IPS-NIHi11 (cell line): Measurements from ENCODE around the gene GABPB1.

Experiments used
- DNase-seq: peaks from one replicate; pipeline ENCODE4 v3.0.0; 2012; ENCODE audit warnings: mixed read lengths, low spot score

The GABPB1 gene

GRCh38 chr15:50344006-50344464 lies 11.0 kb downstream of the GABPB1 start:
- DNase-seq = no peak

GRCh38 chr15:50341616-50342136 lies 13.3 kb downstream of the GABPB1 start:
- DNase-seq = no peak

DNA sequence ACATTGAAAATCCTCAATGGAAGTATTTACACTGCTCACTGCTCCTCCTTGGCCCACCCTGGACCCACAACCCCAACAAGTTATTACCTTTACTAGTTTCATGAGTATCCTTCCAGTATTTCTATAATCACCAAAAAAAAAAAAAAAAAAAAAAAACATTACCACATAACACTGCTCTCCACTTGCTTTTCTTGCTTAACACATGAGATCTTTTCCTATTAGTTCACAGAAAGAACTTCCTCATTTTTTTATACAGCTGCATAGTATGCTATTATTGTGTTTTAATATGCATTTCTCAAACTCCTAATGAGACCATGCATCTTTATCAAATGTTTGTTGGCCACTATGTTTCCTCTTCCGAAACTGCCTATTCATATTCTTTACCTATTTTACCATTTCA lies 14.6 kb downstream of the GABPB1 start:
- DNase-seq = no peak

DNA sequence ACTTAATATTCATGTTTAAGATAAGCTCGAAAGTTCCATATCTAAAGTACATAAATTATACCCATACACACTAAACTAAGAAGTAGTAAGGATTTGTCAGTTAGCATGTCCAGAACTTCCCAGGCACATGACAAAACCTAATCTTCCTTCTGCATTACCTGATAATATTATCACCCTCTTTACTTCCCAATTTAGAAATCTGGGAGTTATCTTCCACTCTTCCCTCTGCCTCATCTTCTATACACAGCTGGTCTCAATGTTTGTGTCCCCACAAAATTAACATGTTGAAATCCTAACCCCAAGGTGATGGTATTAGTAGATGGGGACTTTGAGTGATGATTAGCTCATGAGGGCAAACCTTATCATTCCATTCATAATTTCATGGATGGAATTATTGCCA lies 15.3 kb downstream of the GABPB1 start:
- no peak for DNase-seq

DNA sequence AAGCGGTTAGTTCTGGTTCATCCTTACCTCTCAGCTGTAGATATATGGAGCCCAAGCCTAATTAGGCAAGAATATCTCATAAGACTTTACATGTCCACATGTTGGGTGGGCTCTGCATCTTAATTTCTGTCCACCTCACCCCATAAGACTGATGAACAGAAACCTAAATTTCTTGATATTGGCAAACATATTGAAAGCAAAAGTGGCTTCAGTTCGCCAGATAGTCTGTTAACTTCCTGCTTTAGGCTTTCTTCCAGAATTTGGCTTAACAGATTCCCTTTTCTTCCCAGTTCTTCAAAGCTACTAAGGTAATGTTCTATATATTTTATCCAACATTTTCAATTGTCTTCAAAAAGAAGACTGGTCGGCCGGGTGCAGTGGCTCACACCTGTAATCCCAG lies 19.7 kb downstream of the GABPB1 start:
- no peak for DNase-seq

DNA sequence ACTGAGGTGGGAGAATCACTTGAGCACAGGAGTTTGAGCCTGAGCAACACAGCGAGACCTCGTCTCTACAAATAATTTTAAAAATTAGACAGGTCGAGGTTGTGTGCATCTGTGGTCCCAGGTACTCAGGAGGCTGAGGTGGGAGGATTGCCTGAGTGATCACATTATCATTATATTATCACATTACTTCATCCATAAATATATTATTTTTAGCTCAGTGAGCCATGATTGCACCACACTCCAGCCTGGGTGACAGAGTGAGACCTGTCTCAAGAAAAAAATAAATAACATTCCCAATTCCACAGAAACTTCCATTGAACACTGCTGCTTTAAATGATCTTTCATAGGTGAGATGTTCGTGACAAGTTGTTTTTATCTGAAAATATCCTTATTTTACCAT lies 21.8 kb downstream of the GABPB1 start:
- no peak for DNase-seq

- DNase-seq = peak; percentile 7
Observed at GRCh38 chr15:50330921-50331320, 24.1 kb downstream of the GABPB1 start.

- no peak for DNase-seq
Observed at GRCh38 chr15:50328116-50328515, 26.9 kb downstream of the GABPB1 start.

- no peak for DNase-seq
Observed at GRCh38 chr15:50321680-50322210, 33.3 kb downstream of the GABPB1 start.

- DNase-seq = no peak
Observed at GRCh38 chr15:50320504-50320903, 34.5 kb downstream of the GABPB1 start.

DNA sequence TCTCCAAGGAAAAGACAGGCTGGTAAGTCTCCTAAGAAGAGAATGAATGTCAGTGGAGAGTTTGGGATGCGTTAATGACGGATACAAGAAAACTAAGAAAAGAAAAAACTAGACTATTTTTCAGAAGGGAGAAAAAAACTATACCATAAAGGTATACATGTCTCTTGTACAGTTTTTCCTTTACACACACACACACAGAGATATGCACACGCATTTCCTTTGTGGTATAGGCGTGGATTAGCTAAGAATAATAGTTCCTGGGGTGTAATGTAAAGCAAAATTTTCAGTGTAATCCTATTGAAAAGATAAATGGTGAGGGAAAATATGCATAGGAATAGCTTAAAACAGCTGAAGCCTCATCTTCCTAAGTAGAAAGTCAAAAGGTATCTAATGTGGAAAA lies 36.3 kb downstream of the GABPB1 start:
- no peak for DNase-seq

GRCh38 chr15:50315814-50316630 lies 39.0 kb downstream of the GABPB1 start:
- peak; percentile 17 for DNase-seq

- no peak for DNase-seq
Observed at GRCh38 chr15:50312636-50313035, 42.4 kb downstream of the GABPB1 start.

GRCh38 chr15:50307799-50308198 lies 47.2 kb downstream of the GABPB1 start:
- no peak for DNase-seq

GRCh38 chr15:50304836-50305235 lies 50.2 kb downstream of the GABPB1 start:
- DNase-seq = no peak

DNA sequence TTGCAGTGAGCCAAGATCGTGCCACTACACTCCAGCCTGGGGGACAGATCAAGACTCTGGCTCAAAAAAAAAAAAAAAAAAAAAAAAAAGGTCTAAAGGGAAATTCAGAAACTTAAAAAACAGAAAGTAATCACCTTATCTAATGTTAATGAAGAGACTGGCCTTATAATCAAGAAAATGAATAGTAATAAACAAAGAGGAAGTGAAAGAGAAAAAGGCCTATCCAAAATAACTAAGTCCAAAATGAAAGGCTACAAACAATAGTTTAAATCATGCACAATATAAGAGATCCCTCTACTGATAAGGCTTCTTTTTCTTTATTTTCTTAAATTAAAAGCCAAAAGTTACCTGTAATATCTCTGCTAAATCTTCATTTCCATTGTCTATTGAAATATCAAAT lies 52.4 kb downstream of the GABPB1 start:
- DNase-seq = no peak

DNA sequence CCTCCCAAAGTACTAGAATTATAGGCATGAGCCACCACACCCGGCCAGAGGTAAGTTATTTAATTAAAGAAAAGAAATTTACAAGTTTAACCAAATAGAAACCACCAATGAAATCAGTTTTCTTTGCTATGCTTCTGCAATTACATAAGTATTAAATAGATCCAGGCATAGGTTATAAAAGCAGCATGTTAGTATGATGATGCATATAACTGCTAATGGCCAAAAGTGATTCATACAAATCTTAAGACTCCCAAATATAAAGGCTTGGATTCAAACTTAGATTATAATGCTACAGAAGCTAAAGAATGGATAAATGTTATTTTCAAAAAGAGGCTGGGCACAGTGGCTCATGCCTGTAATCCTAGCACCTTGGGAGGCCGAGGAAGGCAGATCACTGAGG lies 56.7 kb downstream of the GABPB1 start:
- no peak for DNase-seq

GRCh38 chr15:50295966-50296365 lies 59.0 kb downstream of the GABPB1 start:
- no peak for DNase-seq

GRCh38 chr15:50289749-50290148 lies 65.2 kb downstream of the GABPB1 start:
- DNase-seq = no peak

- no peak for DNase-seq
Observed at GRCh38 chr15:50287324-50288116, 67.5 kb downstream of the GABPB1 start.

- DNase-seq = no peak
Observed at GRCh38 chr15:50281427-50281826, 73.6 kb downstream of the GABPB1 start.

DNA sequence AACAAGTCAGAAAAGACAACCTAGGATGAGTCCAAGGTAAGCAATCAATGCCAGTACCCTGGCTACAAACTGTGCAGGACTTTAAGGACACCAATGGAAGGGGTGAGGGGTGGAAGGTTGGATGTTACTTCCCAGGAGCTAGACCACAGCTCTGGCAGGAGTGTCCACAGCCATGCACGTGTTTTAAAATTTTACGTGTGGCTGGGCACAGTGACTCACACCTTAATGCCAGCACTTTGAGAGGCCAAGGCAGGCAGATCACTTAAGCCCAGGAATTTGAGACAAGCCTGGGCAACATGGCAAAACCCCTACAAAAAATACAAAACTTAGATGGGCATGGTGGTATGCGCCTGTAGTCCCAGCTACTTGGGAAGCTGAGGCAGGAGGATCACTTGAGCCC lies 74.7 kb downstream of the GABPB1 start:
- no peak for DNase-seq

GRCh38 chr15:50278496-50278895 lies 76.5 kb downstream of the GABPB1 start:
- no peak for DNase-seq
